Measurements from ENCODE around the gene RPGRIP1L.

RPGRIP1L gene

GRCh38 chr16:53566552-53567245 lies 137.0 kb downstream of the RPGRIP1L start:
- Mint-ChIP-seq H3K27me3 (peaks cover 13% of the 10 kb centered on the region), H3K27ac (peak overlapping the region in 1 of 2 donors; percentile 23), H3K4me1 (no peaks in the 10 kb centered on the region), H3K9me3 (peaks cover 11 to 19% of the 10 kb centered on the region in 2 donors), H3K4me3 (no peak overlapping the region)
- ATAC-seq, result no peak
- DNase-seq, result no peak

GRCh38 chr16:53565296-53565863 lies 138.3 kb downstream of the RPGRIP1L start:
- H3K27ac Mint-ChIP-seq, result no peak overlapping the region
- peaks cover 0 to 6% of the 10 kb centered on the region in 2 donors for H3K9me3 Mint-ChIP-seq
- no peak overlapping the region for H3K4me3 Mint-ChIP-seq
- peaks cover 13% of the 10 kb centered on the region for H3K27me3 Mint-ChIP-seq
- no peak for ATAC-seq
- no peaks in the 10 kb centered on the region for H3K4me1 Mint-ChIP-seq
- no peak for DNase-seq

GRCh38 chr16:53563426-53563825 lies 140.2 kb downstream of the RPGRIP1L start:
- no peaks in the 10 kb centered on the region for H3K9me3 Mint-ChIP-seq
- H3K27ac Mint-ChIP-seq, result no peak overlapping the region
- H3K27me3 Mint-ChIP-seq, result peaks cover 9% of the 10 kb centered on the region
- no peak overlapping the region for H3K4me3 Mint-ChIP-seq
- ATAC-seq (no peak), DNase-seq (no peak)
- no peaks in the 10 kb centered on the region for H3K4me1 Mint-ChIP-seq

GRCh38 chr16:53561101-53561888 lies 142.4 kb downstream of the RPGRIP1L start:
- H3K9me3 Mint-ChIP-seq, result no peaks in the 10 kb centered on the region
- ATAC-seq (no peak), DNase-seq (no peak)
- no peaks in the 10 kb centered on the region for H3K27me3 Mint-ChIP-seq
- H3K4me1 Mint-ChIP-seq, result no peaks in the 10 kb centered on the region
- no peak overlapping the region for H3K4me3 Mint-ChIP-seq
- no peak overlapping the region for H3K27ac Mint-ChIP-seq

- no peak overlapping the region for H3K27ac Mint-ChIP-seq
- H3K4me1 Mint-ChIP-seq, result no peaks in the 10 kb centered on the region
- DNase-seq, result no peak
- H3K4me3 Mint-ChIP-seq, result no peak overlapping the region
- H3K9me3 Mint-ChIP-seq, result no peaks in the 10 kb centered on the region
- no peaks in the 10 kb centered on the region for H3K27me3 Mint-ChIP-seq
- ATAC-seq, result no peak
These were observed 144.2 kb downstream of the RPGRIP1L start for GRCh38 chr16:53559270-53559951.

GRCh38 chr16:53558710-53559109 lies 144.9 kb downstream of the RPGRIP1L start:
- no peaks in the 10 kb centered on the region for H3K4me1 Mint-ChIP-seq
- H3K27ac Mint-ChIP-seq, result no peak overlapping the region
- no peak overlapping the region for H3K4me3 Mint-ChIP-seq
- no peak for ATAC-seq
- H3K9me3 Mint-ChIP-seq, result no peaks in the 10 kb centered on the region
- H3K27me3 Mint-ChIP-seq, result peaks cover 6% of the 10 kb centered on the region
- no peak for DNase-seq

- peaks cover 12% of the 10 kb centered on the region for H3K27me3 Mint-ChIP-seq
- H3K9me3 Mint-ChIP-seq, result no peaks in the 10 kb centered on the region
- H3K27ac Mint-ChIP-seq, result no peak overlapping the region
- no peaks in the 10 kb centered on the region for H3K4me1 Mint-ChIP-seq
- no peak for DNase-seq
- no peak for ATAC-seq
- no peak overlapping the region for H3K4me3 Mint-ChIP-seq
These were observed 147.1 kb downstream of the RPGRIP1L start for GRCh38 chr16:53556521-53556920.

- ATAC-seq, result peak; percentile 87
These were observed 153.5 kb downstream of the RPGRIP1L start for GRCh38 chr16:53549970-53550690.

More at GRCh38 chr16:53549970-53550690, 153.5 kb downstream of the RPGRIP1L start:
- H3K4me1 Mint-ChIP-seq, result peaks cover 31% of the 10 kb centered on the region
- no peaks in the 10 kb centered on the region for H3K9me3 Mint-ChIP-seq
- H3K27me3 Mint-ChIP-seq, result peaks cover 68% of the 10 kb centered on the region
- no peak overlapping the region for H3K27ac Mint-ChIP-seq
- peak; percentile 32 to 37 for DNase-seq
- no peak overlapping the region for H3K4me3 Mint-ChIP-seq

Measured in stimulated activated naive CD8-positive, alpha-beta T cell treated with anti-CD3 and anti-CD28 coated beads, Interleukin-15, amount 100 ng/mL, for 72 hours (primary cell).